ENCODE data around the gene DYRK4. TPM values are rescaled to one million over a fixed set of nuclear protein-coding genes. Genes with fewer than 3 reads are reported as not detected.

The DYRK4 gene
- total and polyA plus RNA-seq, 2 of the 8 experiments (the other 6 are each of a cell fraction or from before 2014, with no cell fraction given), result 10.5 to 11.4 TPM

- H3K36me3 ChIP-seq (ENCODE audit: control insufficient read depth in 2 of 4, insufficient read depth in 4 of 4, low read length in 3 of 4), result peaks cover 0 to 63% (median 30%) of the 10 kb centered on the region in 4 experiments; a peak in 7 of 8 replicates
- H3K56ac ChIP-seq (replicated peaks; ENCODE audit: insufficient read length, low read depth, low read length), result no peak overlapping the region
- ChIA-PET CTCF (ENCODE audit: partially characterized antibody) (interaction anchor here (1.3 kb wide), 1 partner anchor 26 kb away, joined by 3 read pairs; no protein-coding TSS in a partner anchor), POLR2A (ENCODE audit: partially characterized antibody) (interaction anchor here (1.0 to 1.3 kb wide), 3 partner anchors 13 to 17 kb away, joined by 3 to 5 read pairs (median 4); partner anchors contain the start of gene DYRK4)
- H4K91ac ChIP-seq (replicated peaks; ENCODE audit: insufficient read length, low read length), result no peak overlapping the region
- H3K79me2 ChIP-seq (ENCODE audit: control insufficient read depth in 1 of 2, insufficient read depth in 2 of 2, low read length in 2 of 2), result peaks cover 0 to 21% of the 10 kb centered on the region in 2 experiments; a peak in 2 of 4 replicates
- H2BK15ac ChIP-seq (ENCODE audit: low read length), result no peak overlapping the region
- no peaks in the 10 kb centered on the region for H3K27me3 ChIP-seq (replicated peaks in 1 of 4; ENCODE audit: control insufficient read depth in 3 of 4, extremely low read depth in 1 of 4, insufficient read depth in 3 of 4, low read length in 3 of 4)
- H2AFZ ChIP-seq (ENCODE audit: low read length), result no peak overlapping the region
- no peak overlapping the region for H2BK120ac ChIP-seq (replicated peaks; ENCODE audit: low read depth, low read length)
- H4K8ac ChIP-seq (ENCODE audit: extremely low read depth, insufficient read depth, low read length), result no peak overlapping the region
- no peak overlapping the region for H3K18ac ChIP-seq (ENCODE audit: extremely low read depth, low read length)
- no peak overlapping the region for H3K9ac ChIP-seq (replicated peaks in 1 of 4; ENCODE audit: extremely low read depth in 1 of 4, low read depth in 3 of 4, low read length in 3 of 4)
- H3K4me3 ChIP-seq (ENCODE audit: extremely low read depth in 1 of 4, insufficient read depth in 2 of 4, low read depth in 3 of 4, low read length in 4 of 4), result no peak overlapping the region
- H3K23ac ChIP-seq (ENCODE audit: insufficient read length), result no peak overlapping the region
- H3K4me2 ChIP-seq (ENCODE audit: insufficient read depth in 1 of 2, low read depth in 2 of 2, low read length in 2 of 2), result no peak overlapping the region
- H2BK5ac ChIP-seq (ENCODE audit: low read depth, low read length), result no peak overlapping the region
- H2AK5ac ChIP-seq (ENCODE audit: low read depth, low read length), result no peak overlapping the region
- no peak overlapping the region for H3K14ac ChIP-seq (ENCODE audit: insufficient read length)
- no peak overlapping the region for H2BK12ac ChIP-seq (ENCODE audit: low read depth, low read length)
- no peak overlapping the region for H4K5ac ChIP-seq (ENCODE audit: insufficient read length, low read depth, low read length)
- no peak overlapping the region for H3K4ac ChIP-seq (replicated peaks; ENCODE audit: insufficient read length, low read depth, low read length)
- no peaks in the 10 kb centered on the region for H3K23me2 ChIP-seq (ENCODE audit: low read depth, low read length)
- H3K4me1 ChIP-seq (replicated peaks in 1 of 4; ENCODE audit: control insufficient read depth in 3 of 4, insufficient read depth in 4 of 4, low read length in 3 of 4), result 0 out of 7 replicates have a peak, but pooled peaks cover 0 to 3% (median 0%) of the 10 kb centered on the region in 4 experiments
- H3K9me3 ChIP-seq (ENCODE audit: insufficient read depth in 2 of 2, low read depth in 1 of 2, low read length in 1 of 2), result no peaks in the 10 kb centered on the region
- no peak overlapping the region for H3K27ac ChIP-seq (ENCODE audit: low read depth, low read length)
- no peak for FAIRE-seq
- whole genome bisulfite sequencing, 2 experiments (ENCODE audit: extremely low coverage in 1 of 2, insufficient coverage in 1 of 2, insufficient read length in 1 of 2, insufficient replicate concordance in 2 of 2, low coverage in 1 of 2, low lambda C conversion rate in 2 of 2, missing lambda C conversion rate in 1 of 2), result 86% methylated on average over 1 of the region's 1 CpG; no CpG with 5 or more reads in 1 of the 2 experiments
- TF ChIP-seq EGR1 (IDR thresholded peaks at IDR 0.05; ENCODE audit: borderline replicate concordance, low read depth, low read length), result no peak
- no peak for TF ChIP-seq USF2 (IDR thresholded peaks at IDR 0.05; ENCODE audit: low read length)
- TF ChIP-seq TEAD4 (IDR thresholded peaks at IDR 0.05; ENCODE audit: low read depth, low read length), result no peak
- TF ChIP-seq CEBPB (IDR thresholded peaks at IDR 0.05; ENCODE audit: low read depth, low read length), result no peak
- H4K20me1 ChIP-seq (replicated peaks in 1 of 2; ENCODE audit: control insufficient read depth in 1 of 2, insufficient read depth in 2 of 2, low read length in 2 of 2), result peaks cover 0 to 2% of the 10 kb centered on the region in 2 experiments
- no peaks in the 10 kb centered on the region for H3K79me1 ChIP-seq (ENCODE audit: low read depth, low read length)
- no peak overlapping the region for H2BK20ac ChIP-seq (ENCODE audit: low read length)
- no peak for DNase-seq (ENCODE audit: low read depth in 1 of 2, low spot score in 2 of 2)
Measured at GRCh38 chr12:4545195-4545594, 16.8 kb upstream of the DYRK4 start.

All from H1 (cell line).